Muscle layer of colon (tissue), 2 donors: ENCODE measurements around the gene CREM.

Source experiments
- H3K27ac ChIP-seq: one replicate; pipeline ENCODE4 v1.7.0; 2013; ENCODE audit warnings: low read depth, mild to moderate bottlenecking, low read length, moderate library complexity
- H3K27me3 ChIP-seq, 2 donors: one replicate each; pipeline ENCODE4 v1.7.0; 2013; ENCODE audit warnings: low read length in 2 of 2, mild to moderate bottlenecking in 2 of 2; ENCODE audit not compliant: insufficient read depth in 2 of 2, control insufficient read depth in 1 of 2
- H3K36me3 ChIP-seq: one replicate; pipeline ENCODE4 v1.7.0; 2013; ENCODE audit warnings: mild to moderate bottlenecking, low read length; ENCODE audit not compliant: insufficient read depth
- H3K4me1 ChIP-seq: one replicate; pipeline ENCODE4 v1.7.0; 2013; ENCODE audit warnings: mild to moderate bottlenecking, low read length; ENCODE audit not compliant: insufficient read depth
- H3K4me3 ChIP-seq, 2 donors: one replicate each; pipeline ENCODE4 v1.7.0; 2013; ENCODE audit warnings: low read length in 2 of 2, low read depth in 1 of 2, mild to moderate bottlenecking in 1 of 2, moderate library complexity in 1 of 2
- H3K9ac ChIP-seq: one replicate; pipeline ENCODE4 v1.7.0; 2013; ENCODE audit warnings: low read length
- H3K9me3 ChIP-seq: one replicate; pipeline ENCODE4 v1.7.0; 2013; ENCODE audit warnings: mild to moderate bottlenecking, low read length
- donor health status: abdominal sarcoma.
- donor health status: Adenocarcinoma of cecum.

The CREM gene

GRCh38 chr10:35140126-35140525, 13.5 kb downstream of the CREM start:
- no peak overlapping the region for H3K4me3 ChIP-seq
- no peak overlapping the region for H3K27ac ChIP-seq
- H3K27me3 ChIP-seq, result no peaks in the 10 kb centered on the region
- no peaks in the 10 kb centered on the region for H3K9me3 ChIP-seq
- no peaks in the 10 kb centered on the region for H3K36me3 ChIP-seq
- no peak overlapping the region for H3K9ac ChIP-seq
- no peaks in the 10 kb centered on the region for H3K4me1 ChIP-seq

GRCh38 chr10:35140727-35141126, 14.1 kb downstream of the CREM start:
- H3K36me3 ChIP-seq, result no peaks in the 10 kb centered on the region
- H3K4me1 ChIP-seq, result no peaks in the 10 kb centered on the region
- no peak overlapping the region for H3K9ac ChIP-seq
- H3K9me3 ChIP-seq, result no peaks in the 10 kb centered on the region
- H3K4me3 ChIP-seq, result no peak overlapping the region
- H3K27me3 ChIP-seq, result no peaks in the 10 kb centered on the region
- H3K27ac ChIP-seq, result no peak overlapping the region

- Histone ChIP-seq H3K4me1 (peaks cover 5% of the 10 kb centered on the region), H3K9ac (no peak overlapping the region), H3K4me3 (no peak overlapping the region), H3K9me3 (no peaks in the 10 kb centered on the region), H3K27me3 (no peaks in the 10 kb centered on the region), H3K36me3 (peaks cover 4% of the 10 kb centered on the region), H3K27ac (no peak overlapping the region)
Measured at GRCh38 chr10:35150308-35150707, 23.7 kb downstream of the CREM start.

- Histone ChIP-seq H3K9me3 (no peaks in the 10 kb centered on the region), H3K9ac (no peak overlapping the region), H3K4me3 (no peak overlapping the region), H3K36me3 (peaks cover 4% of the 10 kb centered on the region), H3K27me3 (no peaks in the 10 kb centered on the region), H3K27ac (no peak overlapping the region), H3K4me1 (peaks cover 5% of the 10 kb centered on the region)
Measured at GRCh38 chr10:35152992-35153391, 26.3 kb downstream of the CREM start.

DNA sequence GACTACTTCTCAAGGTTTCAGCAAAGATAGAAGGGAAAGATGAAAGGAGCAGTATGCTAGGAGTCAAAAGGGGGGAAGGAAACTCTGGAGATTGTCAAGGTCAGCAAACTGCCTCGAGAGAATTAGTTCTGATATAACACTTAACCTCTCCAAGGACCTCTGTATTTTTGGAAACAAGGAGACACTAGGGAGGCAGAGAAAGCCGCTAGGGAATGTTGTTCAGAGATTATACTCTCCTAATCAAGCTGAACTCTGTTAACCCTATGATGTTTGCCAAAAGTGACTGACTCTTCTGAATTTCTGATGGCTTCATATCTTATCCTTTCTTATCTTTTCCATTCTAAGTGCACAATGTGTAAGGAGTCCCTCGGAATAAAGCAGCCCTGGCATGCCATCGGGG, 27.1 kb downstream of the CREM start:
- no peak overlapping the region for H3K9ac ChIP-seq
- no peak overlapping the region for H3K27ac ChIP-seq
- H3K4me1 ChIP-seq, result peaks cover 5% of the 10 kb centered on the region
- H3K9me3 ChIP-seq, result no peaks in the 10 kb centered on the region
- no peaks in the 10 kb centered on the region for H3K27me3 ChIP-seq
- peaks cover 4% of the 10 kb centered on the region for H3K36me3 ChIP-seq
- no peak overlapping the region for H3K4me3 ChIP-seq

DNA sequence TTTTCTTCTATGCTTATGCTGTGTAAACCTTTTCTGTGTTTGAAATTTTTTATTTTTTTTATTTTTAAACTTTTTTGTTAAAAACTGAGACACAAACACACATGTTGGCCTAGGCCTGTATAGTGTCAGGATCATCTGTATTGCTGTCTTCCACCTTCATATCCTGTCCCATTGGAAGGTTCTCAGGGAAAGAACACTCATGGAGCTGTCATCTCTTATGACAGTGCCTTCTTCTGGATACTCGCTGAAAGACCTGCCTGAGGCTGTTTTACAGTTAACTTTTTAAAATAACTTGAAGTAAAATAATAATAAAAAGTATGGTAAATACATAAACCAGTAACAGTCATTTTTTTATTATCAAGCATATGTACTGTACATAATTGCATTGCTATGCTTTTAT, 34.1 kb downstream of the CREM start:
- H3K4me1 ChIP-seq, result no peaks in the 10 kb centered on the region

DNA sequence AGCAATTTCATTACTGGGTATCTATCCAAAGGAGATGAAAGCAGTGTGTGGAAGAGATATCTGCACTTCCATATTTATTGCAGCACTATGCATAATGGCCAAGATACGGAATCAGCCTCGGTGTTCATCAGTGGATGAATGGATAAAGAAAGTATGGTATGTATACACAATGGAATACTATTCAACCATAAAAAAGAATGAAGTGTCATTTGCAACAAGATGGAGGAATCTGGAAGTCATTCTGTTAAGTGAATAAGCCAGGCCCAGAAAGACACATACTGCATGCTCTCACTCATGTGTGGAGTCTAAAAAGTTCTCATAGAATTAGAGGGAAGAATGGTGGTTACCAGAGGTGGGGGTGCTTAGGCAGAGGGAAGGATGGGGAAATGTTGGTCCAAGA, 35.3 kb downstream of the CREM start:
- Histone ChIP-seq H3K4me3 (no peak overlapping the region), H3K9me3 (no peaks in the 10 kb centered on the region), H3K4me1 (no peaks in the 10 kb centered on the region), H3K36me3 (no peaks in the 10 kb centered on the region), H3K27ac (no peak overlapping the region), H3K9ac (no peak overlapping the region), H3K27me3 (no peaks in the 10 kb centered on the region)

More for the DNA sequence above, 34.1 kb downstream of the CREM start:
- H3K9ac ChIP-seq, result no peak overlapping the region
- H3K4me3 ChIP-seq, result no peak overlapping the region
- no peaks in the 10 kb centered on the region for H3K36me3 ChIP-seq
- H3K27me3 ChIP-seq, result no peaks in the 10 kb centered on the region
- no peaks in the 10 kb centered on the region for H3K9me3 ChIP-seq
- H3K27ac ChIP-seq, result no peak overlapping the region

- H3K4me3 ChIP-seq, result no peak overlapping the region
- H3K36me3 ChIP-seq, result no peaks in the 10 kb centered on the region
- H3K9me3 ChIP-seq, result no peaks in the 10 kb centered on the region
- no peak overlapping the region for H3K9ac ChIP-seq
- no peak overlapping the region for H3K27ac ChIP-seq
- no peaks in the 10 kb centered on the region for H3K4me1 ChIP-seq
- no peaks in the 10 kb centered on the region for H3K27me3 ChIP-seq
Measured at GRCh38 chr10:35165136-35165535, 38.5 kb downstream of the CREM start.

- H3K36me3 ChIP-seq, result no peaks in the 10 kb centered on the region
- H3K4me3 ChIP-seq, result no peak overlapping the region
- H3K9ac ChIP-seq, result no peak overlapping the region
- no peak overlapping the region for H3K27ac ChIP-seq
- H3K4me1 ChIP-seq, result no peaks in the 10 kb centered on the region
- H3K9me3 ChIP-seq, result no peaks in the 10 kb centered on the region
- no peaks in the 10 kb centered on the region for H3K27me3 ChIP-seq
Measured at GRCh38 chr10:35165811-35166210, 39.2 kb downstream of the CREM start.

GRCh38 chr10:35166607-35167006, 40.0 kb downstream of the CREM start:
- no peaks in the 10 kb centered on the region for H3K27me3 ChIP-seq
- no peaks in the 10 kb centered on the region for H3K36me3 ChIP-seq
- no peaks in the 10 kb centered on the region for H3K9me3 ChIP-seq
- H3K4me3 ChIP-seq, result no peak overlapping the region
- H3K4me1 ChIP-seq, result no peaks in the 10 kb centered on the region
- H3K9ac ChIP-seq, result no peak overlapping the region
- H3K27ac ChIP-seq, result no peak overlapping the region

DNA sequence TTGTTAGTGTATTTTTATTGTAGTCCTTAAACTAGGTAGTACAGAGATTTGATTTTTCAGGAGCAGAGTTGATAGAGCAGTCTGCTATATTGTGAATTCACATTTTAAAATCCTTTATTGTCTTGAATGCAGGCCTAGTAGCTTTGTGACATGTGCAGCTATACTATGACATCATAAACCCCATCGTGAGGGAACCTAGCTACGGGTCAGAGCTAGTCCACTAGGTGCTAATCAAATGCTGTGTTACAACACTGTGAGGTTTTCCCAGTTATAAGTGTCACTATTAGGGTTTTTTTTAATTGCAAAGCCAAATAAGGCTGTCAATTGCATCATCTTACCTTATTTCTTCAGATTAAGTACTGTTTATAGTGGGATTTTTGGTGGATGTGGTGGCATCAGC, 40.7 kb downstream of the CREM start:
- H3K4me3 ChIP-seq, result no peak overlapping the region
- H3K36me3 ChIP-seq, result no peaks in the 10 kb centered on the region
- H3K9ac ChIP-seq, result no peak overlapping the region
- no peak overlapping the region for H3K27ac ChIP-seq
- H3K27me3 ChIP-seq, result no peaks in the 10 kb centered on the region
- H3K4me1 ChIP-seq, result no peaks in the 10 kb centered on the region
- no peaks in the 10 kb centered on the region for H3K9me3 ChIP-seq

GRCh38 chr10:35172146-35172545, 45.5 kb downstream of the CREM start:
- Histone ChIP-seq H3K27me3 (no peaks in the 10 kb centered on the region), H3K9me3 (no peaks in the 10 kb centered on the region), H3K27ac (no peak overlapping the region), H3K36me3 (no peaks in the 10 kb centered on the region), H3K4me1 (no peaks in the 10 kb centered on the region), H3K9ac (no peak overlapping the region), H3K4me3 (no peak overlapping the region)
